EH (cell line): ENCODE results near the gene CA6.
A peak's percentile ranks its signal among the peaks of the same experiment; 100 is the strongest.
"Not testable (repeated sequence)": the region's sequence is repeated elsewhere in the genome, so short reads cannot be mapped to it uniquely, and the experiment has no call there.

ENCODE experiments used
- DNase-seq: peaks from one replicate; pipeline ENCODE4 v3.0.0-alpha.2; 2015; ENCODE audit warnings: low read depth

The CA6 gene

GRCh38 chr1:9004700-9005394 is 59.2 kb downstream of the CA6 start:
- peak; percentile 79 for DNase-seq

GRCh38 chr1:9005395-9005708 is 59.7 kb downstream of the CA6 start:
- DNase-seq: no peak

GRCh38 chr1:9006956-9007615 is 61.4 kb downstream of the CA6 start:
- DNase-seq: no peak

GRCh38 chr1:9008236-9008635 is 62.6 kb downstream of the CA6 start:
- no peak for DNase-seq

GRCh38 chr1:9009438-9010370 is 64.0 kb downstream of the CA6 start:
- DNase-seq: peak; percentile 19

GRCh38 chr1:9010781-9011323 is 65.2 kb downstream of the CA6 start:
- no peak for DNase-seq

GRCh38 chr1:9013819-9014218 is 68.2 kb downstream of the CA6 start:
- no peak for DNase-seq

GRCh38 chr1:9014475-9015375 is 69.1 kb downstream of the CA6 start:
- no peak for DNase-seq

GRCh38 chr1:9016455-9016854 is 70.8 kb downstream of the CA6 start:
- no peak for DNase-seq

GRCh38 chr1:9018333-9018732 is 72.7 kb downstream of the CA6 start:
- no peak for DNase-seq

- no peak for DNase-seq
Observed at GRCh38 chr1:9019896-9020295, 74.2 kb downstream of the CA6 start.

- no peak for DNase-seq
Observed at GRCh38 chr1:9020305-9020704, 74.6 kb downstream of the CA6 start.

GRCh38 chr1:9022026-9022738 is 76.5 kb downstream of the CA6 start:
- not testable (repeated sequence) for DNase-seq

GRCh38 chr1:9022773-9023172 is 77.1 kb downstream of the CA6 start:
- DNase-seq: no peak
